NCI-H2107 (cell line): ENCODE data around the gene HIPK3.
"Not testable (repeated sequence)": the region's sequence is repeated elsewhere in the genome, so short reads cannot be mapped to it uniquely, and the experiment has no call there.

ENCODE experiments used
- DNase-seq: peaks from one replicate; lab custom pipeline; 2025; lab: John Stamatoyannopoulos, UW

The HIPK3 gene

DNA sequence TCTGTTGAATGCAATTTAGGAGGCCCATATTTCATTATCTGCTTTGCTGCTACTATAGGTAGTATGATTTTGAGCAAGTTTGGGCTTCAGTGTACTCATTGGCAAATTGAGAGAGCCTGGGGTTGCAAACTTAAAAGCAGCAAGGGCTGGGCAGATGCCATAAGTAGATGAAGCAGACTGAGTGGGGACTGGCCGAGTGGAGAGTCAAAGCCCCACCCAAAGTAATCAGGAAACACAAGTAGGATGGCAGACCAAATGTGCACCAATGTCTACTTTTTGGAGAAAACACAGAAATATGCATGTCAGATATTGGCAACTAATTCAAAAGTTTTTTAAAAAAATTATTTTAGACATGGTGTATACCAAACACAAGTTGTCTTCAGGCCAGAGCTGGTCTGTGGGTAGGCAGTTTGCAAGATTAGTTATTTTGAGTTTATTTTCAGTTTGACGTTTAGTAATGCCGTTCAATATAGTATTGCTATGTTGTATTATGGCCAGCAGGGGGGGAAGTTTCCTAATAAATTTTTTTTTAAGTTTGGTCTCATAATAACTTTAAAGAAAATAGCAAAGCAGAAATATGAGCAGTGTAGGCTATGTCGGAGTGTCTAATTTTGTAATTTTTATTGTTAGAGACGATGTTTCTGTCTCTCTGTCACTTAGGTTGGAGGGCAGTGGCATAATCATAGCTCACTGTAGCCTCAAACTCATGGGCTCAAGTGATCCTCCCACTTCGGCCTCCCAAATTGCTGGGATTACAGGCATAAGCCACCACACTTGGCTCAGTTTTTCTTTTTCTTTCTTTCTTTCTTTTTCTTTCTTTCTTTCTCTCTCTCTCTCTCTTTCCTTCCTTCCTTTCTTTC is 105.1 kb downstream of the HIPK3 start:
- DNase-seq = no peak

DNA sequence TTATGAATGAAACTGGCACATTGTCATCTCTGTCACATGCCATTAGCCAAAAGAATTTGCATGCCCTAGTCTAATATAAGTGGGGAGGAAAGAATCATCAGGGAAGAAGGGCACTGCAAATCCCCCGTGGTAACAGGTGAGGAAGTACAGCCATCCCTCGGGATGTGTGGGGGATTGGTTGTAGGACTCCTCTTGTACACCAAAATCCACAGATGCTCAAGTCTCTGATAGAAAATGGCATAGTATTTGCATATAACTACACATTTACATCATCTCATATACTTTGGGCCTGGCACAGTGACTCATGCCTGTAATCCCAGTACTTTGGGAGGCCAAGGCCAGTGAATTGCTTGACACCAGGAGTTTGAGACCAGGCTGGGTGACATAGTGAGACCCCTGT is 109.7 kb downstream of the HIPK3 start:
- DNase-seq = no peak

DNA sequence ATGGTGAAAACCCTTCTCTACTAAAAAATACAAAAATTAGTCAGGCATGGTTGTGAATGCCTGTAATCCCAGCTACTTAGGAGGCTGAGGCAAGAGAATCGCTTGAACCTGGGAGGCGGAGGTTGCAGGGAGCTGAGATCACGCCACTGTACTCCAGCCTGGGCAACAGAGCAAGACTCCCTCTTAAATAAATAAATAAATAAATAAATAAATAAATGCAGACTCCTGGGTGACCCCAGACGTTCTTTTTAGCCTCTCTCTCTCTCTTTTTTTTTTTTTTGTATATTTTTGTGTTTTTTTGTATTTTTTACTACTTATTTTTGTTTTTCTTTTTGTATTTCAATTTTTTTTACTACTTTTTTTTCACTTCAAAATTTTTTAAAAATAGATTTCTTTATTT is 111.3 kb downstream of the HIPK3 start:
- not testable (repeated sequence) for DNase-seq

DNA sequence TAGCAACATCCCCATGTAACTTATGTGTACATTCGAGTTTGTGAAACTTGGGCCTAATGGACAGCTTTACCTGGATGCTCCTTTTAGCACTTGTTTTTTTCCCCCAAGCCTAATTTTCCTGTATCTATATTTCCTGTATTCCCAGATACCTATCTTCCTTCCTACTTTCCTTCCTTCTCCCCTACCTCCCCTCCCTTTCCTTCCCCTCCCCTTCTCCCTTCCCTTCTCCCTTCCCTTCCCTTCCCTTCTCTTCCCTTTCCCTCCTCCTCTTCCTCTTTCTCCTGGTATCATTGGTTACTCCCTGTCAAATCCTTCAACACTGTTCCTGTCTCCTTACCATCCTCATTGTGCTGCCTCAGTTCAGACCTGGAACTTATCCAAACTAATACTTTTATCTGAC is 111.8 kb downstream of the HIPK3 start:
- DNase-seq = no peak

DNA sequence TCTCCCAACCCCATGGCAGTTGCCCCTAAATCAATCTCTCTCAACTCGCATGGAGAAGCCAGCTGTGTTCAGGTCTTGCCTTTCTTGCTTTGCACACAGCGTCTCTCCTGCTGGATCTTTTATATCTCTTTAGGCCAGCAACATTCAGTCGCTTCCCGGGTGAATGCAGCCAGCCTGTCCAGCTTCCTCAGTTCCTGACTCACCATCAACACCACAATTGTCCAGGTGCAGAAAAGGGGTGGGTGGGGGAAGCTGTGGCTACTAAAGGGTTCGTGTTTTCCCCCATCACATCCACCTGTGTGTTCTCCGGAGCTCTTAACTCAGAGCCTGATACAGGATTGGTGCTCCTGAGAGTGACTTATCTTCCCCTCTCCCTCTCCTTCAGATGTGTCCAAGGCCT is 116.5 kb downstream of the HIPK3 start:
- no peak for DNase-seq

DNA sequence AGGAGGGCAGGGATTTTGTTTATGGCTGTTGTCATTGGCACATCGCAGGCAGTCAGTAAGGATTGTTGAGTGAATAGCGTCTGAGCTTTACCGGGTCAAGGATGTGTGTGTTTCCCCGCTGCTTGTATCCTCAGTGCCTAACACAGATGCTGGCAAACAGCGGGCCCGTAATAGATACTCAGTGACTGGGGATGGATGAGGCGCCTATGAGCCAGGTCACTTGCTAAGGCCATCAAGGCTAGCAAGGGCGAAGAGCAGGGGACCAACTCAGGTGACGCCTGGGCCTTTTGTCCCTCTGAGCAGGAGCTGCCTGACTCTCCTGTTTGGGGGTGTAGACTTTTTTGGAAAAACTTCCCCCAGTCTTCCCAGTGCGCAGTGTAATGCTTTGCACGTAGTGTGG is 118.1 kb downstream of the HIPK3 start:
- no peak for DNase-seq

DNA sequence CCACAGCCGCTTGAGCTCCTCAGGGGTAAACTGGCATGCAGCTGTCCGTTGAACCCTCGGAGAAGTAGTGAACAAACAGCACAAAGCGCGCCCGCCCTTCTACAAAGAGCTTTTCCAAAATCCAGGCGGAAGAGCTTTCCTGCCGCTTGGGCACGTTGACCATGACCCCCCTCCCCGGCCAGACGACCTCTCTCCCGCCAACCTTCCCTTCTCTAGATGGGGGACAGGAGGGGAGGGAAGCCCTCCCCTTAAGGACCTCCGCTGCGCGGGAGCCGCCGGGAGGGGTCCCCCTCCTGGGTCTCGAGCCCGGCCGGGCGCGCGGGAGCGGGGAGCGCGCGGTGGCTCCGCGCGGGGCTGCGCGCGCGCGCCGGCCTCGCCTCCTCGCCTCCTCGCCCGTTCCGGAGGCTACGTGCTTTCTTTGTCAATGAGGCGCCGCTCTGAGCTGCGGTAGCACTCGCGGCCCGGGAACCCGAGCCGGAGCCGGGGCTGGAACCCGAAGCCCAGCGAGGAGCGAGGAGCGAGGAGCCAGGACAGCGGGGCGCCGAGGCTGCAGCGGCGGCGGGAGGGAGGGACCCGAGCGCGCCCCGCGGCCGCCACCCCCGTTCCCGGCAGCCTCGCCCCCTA is 118.6 kb downstream of the HIPK3 start, which contains the start of gene KIAA1549L:
Gene KIAA1549L, plus strand, starts transcription at position 421 of the 624 bp plus-strand sequence.
- DNase-seq = no peak

DNA sequence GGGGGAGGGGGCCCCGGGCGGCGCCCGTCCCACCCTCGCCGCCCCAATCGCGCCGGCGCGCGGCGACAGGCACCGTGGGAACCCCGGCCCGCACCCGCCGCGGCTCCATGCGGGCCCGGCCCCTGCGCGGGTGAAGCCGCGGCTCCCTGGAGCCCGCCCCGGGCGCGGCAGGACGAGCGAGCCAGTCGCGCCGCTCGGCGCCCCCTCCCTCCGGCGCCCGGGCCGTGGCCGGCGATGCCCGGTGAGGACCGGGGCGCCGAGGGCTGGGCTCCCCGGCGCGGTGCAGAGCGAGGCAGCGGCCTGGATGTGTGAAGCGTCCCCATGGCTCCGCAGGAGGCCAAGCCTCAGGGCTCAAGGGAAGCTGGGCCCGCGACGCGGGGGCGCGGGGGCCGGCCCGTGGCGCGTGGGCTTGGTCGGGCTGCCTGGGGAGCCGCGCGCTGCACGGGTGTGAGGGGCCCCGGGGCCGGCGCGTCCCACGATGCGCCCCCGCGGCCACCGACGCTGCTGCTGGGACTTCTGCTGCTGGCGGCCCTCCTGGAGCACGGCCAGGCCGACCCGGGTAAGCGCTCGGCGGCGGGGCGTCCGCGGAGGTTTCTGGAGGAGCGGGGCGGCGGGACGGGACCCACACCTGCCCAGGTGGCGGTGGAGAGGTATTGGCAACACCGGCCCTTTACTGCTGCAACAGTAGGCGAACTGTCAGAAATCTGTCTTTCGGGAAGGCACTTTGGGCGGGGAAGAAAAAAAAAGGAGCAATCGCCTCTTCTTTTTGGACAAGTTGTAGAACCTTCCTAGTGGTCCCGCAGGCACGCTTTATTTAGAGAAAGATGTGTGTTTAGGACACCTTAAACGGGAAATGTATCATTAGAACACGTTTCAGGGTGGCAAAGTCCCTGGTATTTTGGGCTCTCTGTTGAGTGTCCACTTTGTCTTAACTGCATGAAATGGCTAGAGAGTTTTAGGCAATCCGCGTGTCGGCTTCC is 119.4 kb downstream of the HIPK3 start:
- no peak for DNase-seq

DNA sequence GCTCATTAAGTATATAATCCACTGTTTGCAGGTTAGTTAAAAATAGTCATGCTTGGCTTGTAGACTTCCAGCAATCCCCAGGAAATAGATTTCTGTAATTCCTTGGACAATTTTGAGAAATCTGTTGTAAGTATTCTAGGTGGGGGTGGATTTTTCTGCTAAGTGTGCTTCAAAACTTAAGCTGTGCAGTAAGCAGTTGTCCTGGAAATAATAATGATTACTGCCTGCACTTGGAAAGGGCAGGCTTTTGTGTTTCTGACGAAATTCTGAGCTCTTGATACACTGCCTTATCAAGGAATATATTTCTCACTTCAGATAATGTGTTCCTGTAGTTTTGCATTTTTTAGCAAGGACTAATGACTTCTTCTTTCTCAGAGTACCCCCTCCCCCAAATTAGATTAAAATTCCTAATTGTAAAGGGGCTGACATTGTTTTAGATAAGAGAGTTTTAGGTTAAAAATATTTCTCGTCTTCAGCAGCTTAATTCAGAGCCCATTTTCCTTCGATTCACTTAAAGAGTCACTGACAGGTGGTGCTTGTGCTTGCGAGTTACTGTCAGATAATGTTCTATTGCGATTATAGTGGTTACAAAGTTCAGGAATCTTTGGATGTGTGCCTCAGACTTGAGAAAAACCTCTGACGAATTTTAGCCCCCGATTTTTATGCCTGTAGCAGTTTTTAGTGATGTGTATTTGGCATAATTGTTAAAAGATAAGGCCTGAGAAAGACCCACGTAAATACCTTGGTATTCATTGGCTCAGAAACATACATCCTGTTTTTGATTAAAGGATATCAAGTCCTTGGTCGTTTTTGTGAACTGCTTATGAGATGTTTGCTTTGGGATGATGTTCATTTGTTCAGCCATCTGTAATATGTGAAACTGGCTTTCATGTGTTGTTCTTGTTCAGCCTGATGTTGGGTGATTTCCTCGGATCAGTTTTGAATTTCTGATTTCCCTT is 120.5 kb downstream of the HIPK3 start:
- DNase-seq = no peak

DNA sequence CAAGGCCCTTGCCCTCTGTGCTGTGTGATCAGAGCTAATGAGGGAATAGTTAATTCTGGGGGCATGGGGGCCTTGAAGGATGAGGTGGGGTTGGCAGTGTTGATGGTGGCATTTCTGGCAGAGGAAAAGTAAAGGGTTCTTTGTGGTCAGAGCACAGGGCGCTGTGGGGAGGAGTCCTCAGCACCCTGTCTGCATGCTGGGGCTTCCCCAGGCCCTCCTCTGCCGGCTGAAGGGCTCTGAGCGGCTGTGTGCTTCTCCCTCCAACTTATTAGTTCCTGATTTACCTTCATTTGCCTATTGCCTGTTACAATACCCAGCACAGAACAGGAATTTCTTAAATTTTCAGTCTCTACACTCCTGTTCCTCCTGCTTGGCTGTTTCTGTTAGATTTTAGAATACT is 122.8 kb downstream of the HIPK3 start:
- DNase-seq = no peak

DNA sequence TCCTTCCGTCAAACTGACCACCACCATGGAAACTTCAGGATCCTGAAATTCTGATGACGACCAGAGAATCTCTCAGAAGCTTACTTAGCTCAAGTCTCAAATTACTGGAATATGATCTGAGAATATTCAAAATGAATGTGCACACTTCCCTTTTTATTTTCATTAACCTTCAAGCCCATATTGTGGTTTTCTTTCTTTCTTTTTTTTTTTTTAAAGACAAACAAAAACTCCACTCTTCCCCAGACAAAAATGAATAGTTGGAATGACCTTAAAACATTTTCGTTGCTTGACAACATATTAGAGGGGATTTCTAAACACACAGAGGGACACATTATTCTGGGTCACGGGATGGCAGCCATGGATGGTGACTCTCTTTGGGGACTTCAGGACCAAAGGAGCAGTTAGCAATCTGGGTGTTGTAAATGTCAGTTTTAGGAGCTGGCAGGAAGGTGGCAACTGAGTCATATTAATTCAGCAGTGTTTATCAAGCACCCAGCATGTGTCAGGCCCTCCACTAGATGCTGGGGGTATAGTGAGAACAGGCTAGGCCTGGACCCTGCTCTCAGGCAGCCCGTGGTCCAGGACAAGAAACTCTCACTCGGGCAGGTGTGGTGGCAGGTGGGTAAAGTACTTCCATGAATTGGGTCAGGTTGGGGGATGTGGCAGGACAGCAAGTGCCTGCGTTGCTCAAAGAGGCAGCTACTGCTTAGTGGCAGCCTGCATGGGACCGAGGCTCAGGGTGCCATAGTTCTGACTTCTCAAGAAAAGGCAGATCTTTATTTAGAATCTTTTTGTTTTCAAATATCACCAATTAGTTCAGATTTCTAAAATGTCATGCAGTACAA is 126.1 kb downstream of the HIPK3 start:
- no peak for DNase-seq

DNA sequence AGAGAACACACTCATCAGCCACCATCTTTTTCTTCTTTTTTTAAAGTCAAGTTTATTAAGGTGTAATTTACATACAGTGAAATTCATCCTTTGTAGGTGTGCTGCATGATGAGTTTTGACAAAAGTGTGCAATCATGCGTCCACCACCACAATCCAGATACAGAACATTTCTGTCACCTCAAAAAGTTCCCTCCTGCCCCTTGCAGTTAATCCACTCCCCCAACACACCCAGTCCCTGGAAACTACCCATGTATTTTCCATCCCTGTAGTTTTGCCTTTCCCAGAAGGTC is 126.7 kb downstream of the HIPK3 start:
- no peak for DNase-seq

DNA sequence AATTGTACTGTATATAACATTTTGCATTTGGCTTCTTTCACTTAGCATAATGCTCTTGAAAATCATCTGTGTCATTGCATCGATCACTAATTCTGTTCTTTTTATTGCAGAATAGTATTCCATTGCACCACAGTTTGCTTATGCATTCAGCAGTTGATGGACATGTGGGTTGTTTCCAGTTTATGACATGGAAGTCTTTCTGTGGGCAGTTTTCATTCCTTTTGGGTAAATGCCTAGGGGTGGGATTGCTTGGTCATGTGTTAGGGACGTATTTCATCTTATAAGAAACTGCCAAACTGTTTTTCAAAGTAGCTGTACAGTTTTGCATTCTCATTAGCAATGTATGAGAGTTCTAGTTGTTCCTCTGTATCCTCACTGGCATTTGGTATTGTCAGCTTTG is 127.0 kb downstream of the HIPK3 start:
- DNase-seq = no peak

DNA sequence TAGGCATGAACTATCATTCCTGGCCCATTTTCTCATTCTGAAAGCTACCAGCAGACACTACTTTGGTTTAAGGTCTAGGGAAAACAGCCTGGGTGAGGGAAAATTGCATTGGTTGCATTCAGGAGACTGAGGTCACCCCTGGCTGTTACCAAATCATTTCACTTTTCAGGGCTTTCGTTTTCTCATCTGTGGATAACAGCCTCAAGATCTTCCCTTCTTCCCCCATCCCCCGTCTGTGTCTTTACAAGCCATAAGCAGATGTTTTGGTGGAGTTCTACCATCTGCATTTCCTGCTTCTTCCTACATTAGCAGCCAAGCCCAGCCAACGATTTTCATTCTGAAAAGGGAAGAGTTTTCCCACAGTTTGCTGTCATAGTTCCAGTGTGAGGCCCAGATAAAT is 130.4 kb downstream of the HIPK3 start:
- no peak for DNase-seq

DNA sequence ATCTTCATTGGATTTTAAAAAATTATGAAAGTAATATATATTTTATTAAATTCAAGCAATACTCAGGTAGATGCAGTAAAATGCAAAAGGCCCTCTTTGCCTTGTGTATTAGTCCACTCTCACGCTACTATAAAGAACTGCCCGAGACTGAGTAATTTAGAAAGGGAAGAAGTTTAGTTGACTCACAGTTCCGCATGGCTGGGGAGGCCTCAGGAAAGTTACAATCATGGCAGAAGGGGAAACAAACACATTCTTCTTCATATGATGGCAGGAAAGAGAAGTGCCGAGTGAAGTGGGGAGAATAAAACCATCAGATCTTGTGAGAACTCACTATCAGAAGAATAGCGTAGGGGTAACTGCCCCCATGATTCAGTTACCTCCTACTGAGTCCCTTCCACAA is 130.8 kb downstream of the HIPK3 start:
- DNase-seq = no peak

DNA sequence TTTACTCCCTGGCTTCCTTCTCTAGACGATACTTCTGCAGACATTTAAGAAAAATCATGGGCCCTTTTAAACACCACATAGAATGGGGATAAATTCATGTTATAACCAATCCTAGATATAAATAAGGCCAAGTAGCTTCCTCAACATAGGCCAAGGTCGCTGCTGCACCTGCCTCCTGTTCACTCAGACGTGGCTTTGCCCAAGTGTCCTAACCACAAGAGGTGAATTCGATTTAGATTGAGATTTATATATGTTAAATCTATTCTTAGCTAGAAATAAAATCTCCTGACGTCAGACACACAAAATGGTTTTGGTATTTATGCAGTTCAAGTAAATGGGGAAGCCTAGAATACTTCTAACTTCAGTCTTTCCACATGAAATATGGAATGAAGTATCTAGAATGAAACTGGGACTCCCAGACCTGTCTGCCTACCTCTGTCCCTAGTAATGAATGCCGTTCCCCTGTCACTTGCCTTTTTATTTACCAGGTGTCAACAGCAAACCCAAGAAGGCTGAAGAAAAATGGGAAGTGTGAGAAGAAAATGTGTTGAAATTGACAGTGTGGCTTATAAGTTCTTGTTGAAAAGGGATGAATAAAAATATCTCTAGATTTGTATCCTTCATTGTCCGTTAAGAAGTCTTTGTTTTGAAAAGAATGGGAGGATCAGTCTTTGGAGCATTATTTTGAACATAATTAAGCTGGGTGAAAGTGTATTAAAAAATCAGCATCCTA is 131.8 kb downstream of the HIPK3 start:
- DNase-seq = no peak

DNA sequence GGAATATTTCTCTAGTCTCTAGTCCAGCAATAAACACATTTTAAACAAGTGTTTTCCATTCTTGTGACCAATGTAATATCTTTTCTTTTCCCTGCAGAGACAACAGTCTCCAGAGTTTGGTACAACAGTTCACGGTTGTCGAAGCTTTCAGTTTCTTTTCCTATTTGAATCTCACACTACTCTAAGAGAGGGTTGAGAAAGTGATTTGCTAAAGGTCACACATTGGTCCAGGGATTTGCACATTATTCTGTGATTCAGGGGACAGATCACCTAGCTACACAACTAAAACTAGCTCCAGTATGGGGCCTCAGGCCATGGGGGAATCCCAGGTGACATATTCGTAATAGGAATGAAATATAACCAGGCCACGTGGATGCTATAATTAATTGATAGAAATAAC is 132.5 kb downstream of the HIPK3 start:
- DNase-seq = no peak

DNA sequence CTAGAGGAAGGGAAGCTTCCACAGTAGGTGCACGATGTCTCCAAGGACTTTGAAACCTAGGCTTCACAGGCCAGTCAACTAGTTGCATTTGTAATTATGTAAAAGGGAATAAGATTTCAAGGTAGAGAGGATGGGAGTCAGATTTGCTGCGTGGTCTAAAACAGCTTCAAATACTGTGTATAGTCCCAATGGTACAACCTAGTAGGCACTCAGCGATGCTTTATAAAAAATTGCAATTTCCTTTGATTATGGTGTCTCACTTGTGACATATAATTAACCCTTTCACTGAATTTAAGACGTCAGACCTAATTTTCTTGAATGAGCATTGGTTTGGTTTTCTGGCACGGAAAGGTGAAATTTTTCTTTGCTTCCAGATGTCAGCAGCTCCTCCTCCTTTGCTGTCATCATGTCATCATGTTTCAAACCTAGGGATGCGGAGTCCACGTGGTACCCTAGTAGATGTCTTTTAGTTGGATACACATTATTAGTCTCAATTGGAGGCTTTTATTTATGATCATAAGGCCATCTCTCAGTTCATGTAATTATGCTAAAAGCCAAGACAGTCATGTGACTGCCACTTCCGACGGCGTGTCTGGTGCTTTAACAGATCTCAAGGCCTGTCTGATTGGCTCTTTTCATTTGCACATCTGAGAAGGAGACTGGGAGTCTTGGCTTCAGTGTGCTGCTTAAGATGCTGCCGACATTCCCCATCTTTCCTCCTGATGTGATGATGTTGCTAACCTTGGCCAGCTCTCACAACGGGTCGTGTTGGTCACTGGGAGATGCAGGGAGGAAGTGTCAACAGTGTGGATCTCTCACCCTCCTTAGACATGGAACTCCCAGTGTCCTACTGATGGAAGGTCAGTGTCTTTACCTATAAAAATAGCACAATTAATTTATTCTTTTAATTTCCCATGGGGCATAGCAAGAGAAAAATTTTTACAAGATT is 134.0 kb downstream of the HIPK3 start:
- DNase-seq = no peak

DNA sequence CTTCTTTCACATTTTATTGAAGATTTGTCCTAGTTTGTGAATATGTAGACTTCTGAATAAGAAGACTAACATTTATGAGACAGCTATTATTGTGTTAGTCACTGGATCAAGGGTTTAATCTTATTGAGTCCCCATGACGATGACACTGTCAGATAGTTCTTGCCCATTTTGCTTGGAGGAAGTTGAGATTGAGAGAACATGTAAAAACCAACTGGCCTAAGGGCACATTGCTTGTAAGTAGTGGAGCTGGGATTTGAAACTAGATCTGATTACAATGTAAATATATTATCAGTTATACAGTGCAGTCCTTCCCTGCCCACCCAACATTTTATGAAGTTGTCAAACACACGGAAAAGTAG is 134.7 kb downstream of the HIPK3 start:
- DNase-seq = no peak
